ENCODE data around the gene CLRN2. TPM values are rescaled to one million over a fixed set of nuclear protein-coding genes. Genes with fewer than 3 reads are reported as not detected.

The CLRN2 gene
- total and polyA plus RNA-seq, 9 of the 15 experiments (the other 6 are each of a cell fraction or from before 2014, with no cell fraction given) = not detected

DNA sequence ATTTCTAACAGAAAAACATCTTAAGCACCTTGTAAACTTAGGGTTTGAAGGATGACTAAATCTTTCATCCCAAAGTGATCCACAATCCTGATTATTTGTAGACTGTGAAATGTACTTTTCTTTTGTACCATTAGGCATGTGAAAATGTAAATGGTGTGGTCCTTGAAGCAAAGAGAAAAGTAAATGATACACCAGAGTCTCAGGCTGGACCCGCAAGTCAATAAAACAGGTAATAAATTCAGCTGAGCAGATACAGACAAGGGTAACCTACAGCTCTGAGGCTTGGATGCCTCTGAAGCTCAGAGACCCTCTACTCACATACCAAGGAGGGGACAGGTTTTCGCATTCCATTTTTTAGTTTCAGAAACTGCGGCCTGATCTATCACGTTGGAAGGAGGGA is 59.2 kb downstream of the CLRN2 start:
- Histone ChIP-seq H3K9ac (ENCODE audit: insufficient read depth in 1 of 2, low read depth in 2 of 2, low read length in 2 of 2) (no peak overlapping the region), H3K9me1 (ENCODE audit: control insufficient read depth, insufficient read depth, low read length) (no peaks in the 10 kb centered on the region), H3K4me2 (ENCODE audit: insufficient read depth, low read length) (no peak overlapping the region), H3K4me3 (no peak overlapping the region), H3K79me2 (ENCODE audit: control insufficient read depth, insufficient read depth, low read length) (peaks cover 20% of the 10 kb centered on the region), H3K27me3 (ENCODE audit: control insufficient read depth in 2 of 2, insufficient read depth in 2 of 2, low read length in 2 of 2) (no peaks in the 10 kb centered on the region), H2AFZ (ENCODE audit: low read depth, low read length) (no peak overlapping the region), H3K4me1 (replicated peaks in 1 of 2; ENCODE audit: control insufficient read depth in 2 of 2, insufficient read depth in 2 of 2, low read length in 2 of 2) (peaks cover 6 to 10% of the 10 kb centered on the region in 2 experiments; a peak in 4 of 5 replicates), H3K27ac (ENCODE audit: extremely low read depth, low read depth, low read length) (no peak overlapping the region), H3K36me3 (ENCODE audit: control insufficient read depth, insufficient read depth, low read length) (peaks cover under 1% of the 10 kb centered on the region; the same call in 1 of the 3 replicates), H4K20me1 (replicated peaks; ENCODE audit: control insufficient read depth, insufficient read depth, low read length) (no peaks in the 10 kb centered on the region), H3K9me3 (replicated peaks; ENCODE audit: control insufficient read depth, insufficient read depth, low read depth, low read length) (no peaks in the 10 kb centered on the region)
- CTCF ChIA-PET (ENCODE audit: low intra/inter-chr PET ratio) = no interaction called here
- intact Hi-C loops (cut with micrococcal nuclease) (no loop called here), in situ Hi-C loops (cut with MboI) (no loop called here)
- POLR2A ChIA-PET = interaction anchor here (0.7 to 1.1 kb wide), 4 partner anchors 22 to 78 kb away, joined by 3 to 6 read pairs (median 4); partner anchors contain the start of gene MED28
- DNase-seq (ENCODE audit: extremely low read depth in 1 of 4, low spot score in 3 of 4) (no peak), ATAC-seq (no peak), FAIRE-seq (no peak)
- no TSS peak for BruUV-seq (replicated peaks)
- 77% methylated on average over 4 of the region's 4 CpGs for WGBS (ENCODE audit: insufficient coverage, low coverage, missing lambda C conversion rate)
- TF ChIP-seq ZNF143 (CRISPR knock-in tag; IDR thresholded peaks at IDR 0.05) (no peak), JUN (IDR thresholded peaks at IDR 0.05; ENCODE audit: borderline replicate concordance, low read depth, low read length) (no peak), JUN (CRISPR knock-in tag; IDR thresholded peaks at IDR 0.05; ENCODE audit: borderline replicate concordance) (no peak), CHAMP1 (IDR thresholded peaks at IDR 0.05) (no peak), SIN3A (IDR thresholded peaks at IDR 0.05; ENCODE audit: borderline replicate concordance in 2 of 2, control insufficient read depth in 1 of 2, low read depth in 2 of 2, low read length in 2 of 2) (no peak), NR3C1 (CRISPR knock-in tag; IDR thresholded peaks at IDR 0.05) (no peak), BMI1 (IDR thresholded peaks at IDR 0.05; ENCODE audit: low read length) (no peak), CREB3 (tag; conservative IDR thresholded peaks at IDR 0.05; ENCODE audit: low read depth) (no peak), ZBTB17 (CRISPR knock-in tag; IDR thresholded peaks at IDR 0.05) (no peak), ARNT (IDR thresholded peaks at IDR 0.05) (no peak)
- TF ChIP-seq, protein P1, sequence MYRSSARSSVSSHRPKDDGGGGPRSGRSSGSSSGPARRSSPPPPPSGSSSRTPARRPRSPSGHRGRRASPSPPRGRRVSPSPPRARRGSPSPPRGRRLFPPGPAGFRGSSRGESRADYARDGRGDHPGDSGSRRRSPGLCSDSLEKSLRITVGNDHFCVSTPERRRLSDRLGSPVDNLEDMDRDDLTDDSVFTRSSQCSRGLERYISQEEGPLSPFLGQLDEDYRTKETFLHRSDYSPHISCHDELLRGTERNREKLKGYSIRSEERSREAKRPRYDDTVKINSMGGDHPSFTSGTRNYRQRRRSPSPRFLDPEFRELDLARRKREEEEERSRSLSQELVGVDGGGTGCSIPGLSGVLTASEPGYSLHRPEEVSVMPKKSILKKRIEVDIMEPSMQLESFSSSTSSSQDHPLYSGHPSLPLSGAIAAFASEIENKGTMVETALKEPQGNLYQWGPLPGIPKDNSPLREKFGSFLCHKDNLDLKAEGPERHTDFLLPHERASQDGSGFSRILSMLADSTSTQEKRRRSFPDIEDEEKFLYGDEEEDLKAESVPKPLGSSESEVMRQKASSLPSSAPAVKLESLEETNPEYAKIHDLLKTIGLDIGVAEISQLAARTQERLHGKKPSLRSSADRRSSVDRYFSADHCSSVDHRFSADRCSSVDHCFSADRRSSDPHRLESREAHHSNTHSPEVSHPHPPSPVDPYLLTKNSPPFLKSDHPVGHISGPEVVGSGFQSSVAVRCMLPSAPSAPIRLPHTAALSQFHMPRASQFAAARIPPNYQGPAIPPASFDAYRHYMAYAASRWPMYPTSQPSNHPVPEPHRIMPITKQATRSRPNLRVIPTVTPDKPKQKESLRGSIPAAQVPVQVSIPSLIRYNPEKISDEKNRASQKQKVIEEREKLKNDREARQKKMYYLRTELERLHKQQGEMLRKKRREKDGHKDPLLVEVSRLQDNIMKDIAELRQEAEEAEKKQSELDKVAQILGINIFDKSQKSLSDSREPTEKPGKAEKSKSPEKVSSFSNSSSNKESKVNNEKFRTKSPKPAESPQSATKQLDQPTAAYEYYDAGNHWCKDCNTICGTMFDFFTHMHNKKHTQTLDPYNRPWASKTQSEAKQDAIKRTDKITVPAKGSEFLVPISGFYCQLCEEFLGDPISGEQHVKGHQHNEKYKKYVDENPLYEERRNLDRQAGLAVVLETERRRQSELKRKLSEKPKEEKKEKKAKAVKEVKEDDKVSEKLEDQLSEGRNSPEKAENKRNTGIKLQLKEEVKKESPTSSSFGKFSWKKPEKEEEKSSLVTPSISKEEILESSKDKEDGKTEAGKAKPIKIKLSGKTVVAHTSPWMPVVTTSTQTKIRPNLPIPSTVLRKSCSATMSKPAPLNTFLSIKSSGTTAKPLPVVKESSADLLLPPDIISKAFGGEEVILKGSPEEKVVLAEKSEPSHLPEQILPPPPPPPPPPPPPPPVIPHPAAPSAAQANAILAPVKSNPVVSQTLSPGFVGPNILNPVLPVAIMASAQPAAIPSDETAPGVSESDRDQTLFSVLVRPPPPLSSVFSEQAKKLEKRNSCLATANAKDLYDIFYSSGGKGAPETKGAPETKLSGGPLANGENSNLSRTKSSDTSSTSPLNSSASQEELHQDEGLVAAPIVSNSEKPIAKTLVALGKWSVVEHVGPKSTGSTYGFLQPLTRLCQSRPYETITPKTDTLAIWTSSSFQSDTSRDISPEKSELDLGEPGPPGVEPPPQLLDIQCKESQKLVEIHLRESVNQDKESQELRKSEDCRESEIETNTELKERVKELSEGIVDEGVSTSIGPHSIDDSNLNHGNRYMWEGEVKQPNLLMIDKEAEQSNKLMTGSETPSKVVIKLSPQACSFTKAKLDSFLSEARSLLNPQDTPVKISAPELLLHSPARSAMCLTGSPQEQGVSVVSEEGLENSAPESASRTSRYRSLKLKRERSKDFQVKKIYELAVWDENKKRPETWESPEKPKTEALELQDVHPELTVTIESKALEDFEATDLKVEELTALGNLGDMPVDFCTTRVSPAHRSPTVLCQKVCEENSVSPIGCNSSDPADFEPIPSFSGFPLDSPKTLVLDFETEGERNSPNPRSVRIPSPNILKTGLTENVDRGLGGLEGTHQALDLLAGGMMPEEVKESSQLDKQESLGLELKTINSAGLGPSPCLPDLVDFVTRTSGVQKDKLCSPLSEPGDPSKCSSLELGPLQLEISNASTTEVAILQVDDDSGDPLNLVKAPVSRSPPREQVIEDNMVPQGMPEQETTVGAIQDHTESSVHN (IDR thresholded peaks at IDR 0.05; ENCODE audit: borderline replicate concordance in 1 of 2, low read depth in 1 of 2) = no peak

Measured in K562 (cell line).